K562 (cell line): Measurements from ENCODE around the gene MAML3. TPM values are rescaled to one million over a fixed set of nuclear protein-coding genes. Genes with fewer than 3 reads are reported as not detected.
A peak's percentile ranks its signal among the peaks of the same experiment; 100 is the strongest.

Experiments
- COPS2 ChIP-seq: fragments of 450-650 bp; conservative IDR thresholded peaks from 2 replicates; pipeline ENCODE4 v1.6.1; 2016; ENCODE audit warnings: mild to moderate bottlenecking, moderate library complexity
- GTF2A2 ChIP-seq: IDR thresholded peaks from 2 replicates; pipeline ENCODE4 v1.6.1; 2016; ENCODE audit warnings: mild to moderate bottlenecking, missing genetic modification characterization, missing compliant biosample characterization
- HEY1 ChIP-seq: fragments of 250-450 bp; sonication (Bioruptor Pico); IDR thresholded peaks from 2 replicates; pipeline ENCODE4 v1.5.0; 2020; ENCODE audit warnings: mild to moderate bottlenecking, moderate library complexity, borderline replicate concordance
- SRSF3 ChIP-seq: fragments of 200-400 bp; formaldehyde crosslinking; IDR thresholded peaks from 2 replicates; pipeline ENCODE4 v1.6.1; 2016; ENCODE audit warnings: mild to moderate bottlenecking, low read length, moderate library complexity; ENCODE audit not compliant: insufficient read depth
- TAF1 ChIP-seq: IDR thresholded peaks from 2 replicates; pipeline ENCODE4 v1.6.1; 2011; ENCODE audit warnings: mild to moderate bottlenecking, low read length, moderate library complexity; ENCODE audit not compliant: insufficient read depth, control insufficient read depth, severe bottlenecking; ENCODE audit errors: extremely low read depth
- ZFP36 ChIP-seq: fragments of 150-350 bp; IDR thresholded peaks from 2 replicates; pipeline ENCODE4 v1.6.1; 2018; ENCODE audit warnings: low read length, low read depth; ENCODE audit not compliant: partially characterized antibody
- polyA plus RNA-seq, 8 experiments: library from polyadenylated mRNA; depleted of rRNA in 4 of 8; stranded (reverse) in 5 of 8; unstranded in 3 of 8; fragments of >200 nt; fragmentation: Nextera tagmentation in 2 of 8; fragmentation: Illumina TruSeq in 1 of 8; extraction: Ambion mirVana in 2 of 8; extraction: Trizol in 1 of 8; gene quantifications; 2 replicates each; pipeline versions ENCODE4 v1.2.1 to v1.2.3, GENCODE V29; 2011 to 2014; ENCODE audit warnings: inconsistent platforms in 1 of 8, missing spikeins in 1 of 8
- total RNA-seq, 7 experiments: library from RNA; depleted of rRNA in 6 of 7; stranded (reverse); fragments of >200 nt in 6 of 7; fragmentation: Illumina TruSeq in 2 of 7; extraction: Trizol in 2 of 7; gene quantifications; 2 replicates each; pipeline versions ENCODE4 v1.2.1 to v1.2.3, GENCODE V29; 2011 to 2021; ENCODE audit warnings: low replicate concordance in 1 of 7
- TF ChIP-seq, protein P1 (sequence below): fragments of 200-800 bp; sonication (Bioruptor generic); IDR thresholded peaks from 2 replicates; pipeline ENCODE4 v1.6.1; 2017; ENCODE audit warnings: missing genetic modification characterization, missing compliant biosample characterization
- TF ChIP-seq, protein P2 (sequence below), 2 experiments: fragments of 250-450 bp in 1 of 2; fragments of 450-650 bp in 1 of 2; sonication (Bioruptor Pico) in 1 of 2; IDR thresholded peaks; 2 replicates each; pipeline versions ENCODE4 v1.6.1 to v1.8.0; 2016 to 2021; ENCODE audit warnings: mild to moderate bottlenecking in 2 of 2, moderate library complexity in 2 of 2, missing compliant biosample characterization in 1 of 2, missing genetic modification characterization in 1 of 2
- TF ChIP-seq, protein P3 (sequence below): fragments of 450-650 bp; formaldehyde crosslinking; IDR thresholded peaks from 2 replicates; pipeline ENCODE4 v1.4.0; 2020; ENCODE audit warnings: mild to moderate bottlenecking, moderate library complexity
- TF ChIP-seq, protein P4 (sequence below), 2 experiments: IDR thresholded peaks; 2 replicates each; pipeline ENCODE4 v1.6.1; 2011; ENCODE audit warnings: borderline replicate concordance in 1 of 2, control low read depth in 1 of 2, low read depth in 1 of 2, low read length in 1 of 2, mild to moderate bottlenecking in 1 of 2, mixed read lengths in 1 of 2, moderate library complexity in 1 of 2; ENCODE audit not compliant: insufficient read depth in 1 of 2, insufficient read length in 1 of 2, poor library complexity in 1 of 2, severe bottlenecking in 1 of 2; ENCODE audit errors: extremely low read depth in 1 of 2
- TF ChIP-seq, protein P5 (sequence below): fragments of 450-650 bp; IDR thresholded peaks from 2 replicates; pipeline ENCODE4 v1.6.1; 2018; ENCODE audit warnings: mild to moderate bottlenecking, low read depth; ENCODE audit not compliant: partially characterized antibody
- TF ChIP-seq, protein P6 (sequence below): fragments of 250-450 bp; sonication (Bioruptor Pico); IDR thresholded peaks from 2 replicates; pipeline ENCODE4 v1.8.0; 2021; ENCODE audit warnings: borderline replicate concordance, mild to moderate bottlenecking, moderate library complexity; ENCODE audit not compliant: poor library complexity, severe bottlenecking
- TF ChIP-seq, protein P7 (sequence below): fragments of 450-650 bp; formaldehyde crosslinking; IDR thresholded peaks from 2 replicates; pipeline ENCODE4 v1.4.0; 2020; ENCODE audit warnings: mild to moderate bottlenecking

The MAML3 gene
- total and polyA plus RNA-seq, 9 of the 15 experiments (the other 6 are each of a cell fraction or from before 2014, with no cell fraction given), result 0.01 to 0.55 (median 0.25) TPM

DNA sequence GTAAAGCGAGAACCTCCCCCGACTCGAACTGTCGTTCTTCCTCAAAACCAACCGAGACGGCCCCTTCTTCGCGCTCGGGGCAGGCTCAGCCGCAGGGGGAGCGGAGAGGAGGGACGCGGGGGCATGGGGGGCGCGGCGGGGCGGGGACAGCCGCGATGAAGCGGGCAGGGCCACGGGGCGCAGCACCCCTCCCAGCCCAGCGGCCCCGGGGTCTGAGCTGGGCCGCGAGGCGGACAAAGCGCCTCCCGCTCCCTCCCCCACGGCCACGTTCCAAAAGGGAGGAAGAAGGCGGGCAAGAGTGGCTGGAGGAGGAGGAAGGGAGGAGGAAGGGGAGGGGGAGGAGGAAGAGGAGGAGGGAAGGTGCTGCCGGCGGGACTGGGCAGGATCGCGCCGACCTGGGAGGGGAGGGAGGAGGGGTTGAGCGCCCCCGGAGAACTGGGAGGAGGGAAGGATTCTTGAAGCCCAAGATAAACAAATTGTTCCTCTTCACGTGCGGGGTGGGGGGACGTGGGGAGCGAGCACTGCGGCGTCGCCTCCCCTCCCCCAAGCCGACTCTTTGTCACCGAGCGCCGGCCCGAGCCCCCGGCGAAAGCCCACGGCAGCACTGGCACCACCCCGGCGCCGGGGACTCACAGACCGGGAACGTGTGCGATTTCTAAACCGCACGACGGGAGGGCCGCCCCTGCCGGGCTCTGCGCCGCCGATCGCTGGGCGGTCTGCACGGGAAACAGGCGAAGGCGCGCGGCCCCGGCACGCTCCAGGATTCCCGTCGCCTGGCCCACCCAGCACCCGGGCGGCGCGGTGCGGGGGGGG is 2.9 kb downstream of the MAML3 start (continued):
- TF ChIP-seq, protein P1, sequence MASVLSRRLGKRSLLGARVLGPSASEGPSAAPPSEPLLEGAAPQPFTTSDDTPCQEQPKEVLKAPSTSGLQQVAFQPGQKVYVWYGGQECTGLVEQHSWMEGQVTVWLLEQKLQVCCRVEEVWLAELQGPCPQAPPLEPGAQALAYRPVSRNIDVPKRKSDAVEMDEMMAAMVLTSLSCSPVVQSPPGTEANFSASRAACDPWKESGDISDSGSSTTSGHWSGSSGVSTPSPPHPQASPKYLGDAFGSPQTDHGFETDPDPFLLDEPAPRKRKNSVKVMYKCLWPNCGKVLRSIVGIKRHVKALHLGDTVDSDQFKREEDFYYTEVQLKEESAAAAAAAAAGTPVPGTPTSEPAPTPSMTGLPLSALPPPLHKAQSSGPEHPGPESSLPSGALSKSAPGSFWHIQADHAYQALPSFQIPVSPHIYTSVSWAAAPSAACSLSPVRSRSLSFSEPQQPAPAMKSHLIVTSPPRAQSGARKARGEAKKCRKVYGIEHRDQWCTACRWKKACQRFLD, result no peak
- no peak for TF ChIP-seq GTF2A2
- TF ChIP-seq SRSF3, result no peak
- no peak for TF ChIP-seq ZFP36
- TF ChIP-seq, protein P2, sequence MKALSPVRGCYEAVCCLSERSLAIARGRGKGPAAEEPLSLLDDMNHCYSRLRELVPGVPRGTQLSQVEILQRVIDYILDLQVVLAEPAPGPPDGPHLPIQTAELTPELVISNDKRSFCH (CRISPR knock-in tag; IDR thresholded peaks at IDR 0.05), result no peak
- TF ChIP-seq, protein P2 (tag; IDR thresholded peaks at IDR 0.05), result no peak
- no peak for TF ChIP-seq COPS2
- TF ChIP-seq, protein P3, sequence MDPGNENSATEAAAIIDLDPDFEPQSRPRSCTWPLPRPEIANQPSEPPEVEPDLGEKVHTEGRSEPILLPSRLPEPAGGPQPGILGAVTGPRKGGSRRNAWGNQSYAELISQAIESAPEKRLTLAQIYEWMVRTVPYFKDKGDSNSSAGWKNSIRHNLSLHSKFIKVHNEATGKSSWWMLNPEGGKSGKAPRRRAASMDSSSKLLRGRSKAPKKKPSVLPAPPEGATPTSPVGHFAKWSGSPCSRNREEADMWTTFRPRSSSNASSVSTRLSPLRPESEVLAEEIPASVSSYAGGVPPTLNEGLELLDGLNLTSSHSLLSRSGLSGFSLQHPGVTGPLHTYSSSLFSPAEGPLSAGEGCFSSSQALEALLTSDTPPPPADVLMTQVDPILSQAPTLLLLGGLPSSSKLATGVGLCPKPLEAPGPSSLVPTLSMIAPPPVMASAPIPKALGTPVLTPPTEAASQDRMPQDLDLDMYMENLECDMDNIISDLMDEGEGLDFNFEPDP (CRISPR knock-in tag), result no peak
- TF ChIP-seq, protein P4, sequence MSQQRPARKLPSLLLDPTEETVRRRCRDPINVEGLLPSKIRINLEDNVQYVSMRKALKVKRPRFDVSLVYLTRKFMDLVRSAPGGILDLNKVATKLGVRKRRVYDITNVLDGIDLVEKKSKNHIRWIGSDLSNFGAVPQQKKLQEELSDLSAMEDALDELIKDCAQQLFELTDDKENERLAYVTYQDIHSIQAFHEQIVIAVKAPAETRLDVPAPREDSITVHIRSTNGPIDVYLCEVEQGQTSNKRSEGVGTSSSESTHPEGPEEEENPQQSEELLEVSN (IDR thresholded peaks at IDR 0.05; ENCODE audit: borderline replicate concordance in 1 of 2, extremely low read depth in 1 of 2, insufficient read depth in 1 of 2, insufficient read length in 1 of 2, low read depth in 1 of 2, low read length in 1 of 2, poor library complexity in 1 of 2, severe bottlenecking in 1 of 2), result peak; percentile 49 to 84
- TF ChIP-seq HEY1 (CRISPR knock-in tag), result no peak
- TF ChIP-seq, protein P5, sequence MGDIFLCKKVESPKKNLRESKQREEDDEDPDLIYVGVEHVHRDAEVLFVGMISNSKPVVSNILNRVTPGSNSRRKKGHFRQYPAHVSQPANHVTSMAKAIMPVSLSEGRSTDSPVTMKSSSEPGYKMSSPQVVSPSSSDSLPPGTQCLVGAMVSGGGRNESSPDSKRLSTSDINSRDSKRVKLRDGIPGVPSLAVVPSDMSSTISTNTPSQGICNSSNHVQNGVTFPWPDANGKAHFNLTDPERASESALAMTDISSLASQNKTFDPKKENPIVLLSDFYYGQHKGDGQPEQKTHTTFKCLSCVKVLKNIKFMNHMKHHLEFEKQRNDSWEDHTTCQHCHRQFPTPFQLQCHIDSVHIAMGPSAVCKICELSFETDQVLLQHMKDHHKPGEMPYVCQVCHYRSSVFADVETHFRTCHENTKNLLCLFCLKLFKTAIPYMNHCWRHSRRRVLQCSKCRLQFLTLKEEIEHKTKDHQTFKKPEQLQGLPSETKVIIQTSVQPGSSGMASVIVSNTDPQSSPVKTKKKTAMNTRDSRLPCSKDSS, result no peak
- no peak for TF ChIP-seq TAF1
- TF ChIP-seq, protein P6, sequence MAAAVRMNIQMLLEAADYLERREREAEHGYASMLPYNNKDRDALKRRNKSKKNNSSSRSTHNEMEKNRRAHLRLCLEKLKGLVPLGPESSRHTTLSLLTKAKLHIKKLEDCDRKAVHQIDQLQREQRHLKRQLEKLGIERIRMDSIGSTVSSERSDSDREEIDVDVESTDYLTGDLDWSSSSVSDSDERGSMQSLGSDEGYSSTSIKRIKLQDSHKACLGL, result no peak
- TF ChIP-seq, protein P7, sequence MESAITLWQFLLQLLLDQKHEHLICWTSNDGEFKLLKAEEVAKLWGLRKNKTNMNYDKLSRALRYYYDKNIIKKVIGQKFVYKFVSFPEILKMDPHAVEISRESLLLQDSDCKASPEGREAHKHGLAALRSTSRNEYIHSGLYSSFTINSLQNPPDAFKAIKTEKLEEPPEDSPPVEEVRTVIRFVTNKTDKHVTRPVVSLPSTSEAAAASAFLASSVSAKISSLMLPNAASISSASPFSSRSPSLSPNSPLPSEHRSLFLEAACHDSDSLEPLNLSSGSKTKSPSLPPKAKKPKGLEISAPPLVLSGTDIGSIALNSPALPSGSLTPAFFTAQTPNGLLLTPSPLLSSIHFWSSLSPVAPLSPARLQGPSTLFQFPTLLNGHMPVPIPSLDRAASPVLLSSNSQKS (CRISPR knock-in tag), result no peak
